ENCODE data around the gene UBB. TPM values are rescaled to one million over a fixed set of nuclear protein-coding genes. Genes with fewer than 3 reads are reported as not detected.

The UBB gene
- total and polyA plus RNA-seq, 2 donors from 2014 or later = 1,214 to 2,605 TPM

- FAIRE-seq (peak; percentile 8), DNase-seq (no peak)
- H3K9ac ChIP-seq (ENCODE audit: low read length in 3 of 3) = no peak overlapping the region
- no peak overlapping the region for H3K4me3 ChIP-seq (ENCODE audit: low read length in 3 of 3)
- no peaks in the 10 kb centered on the region for H3K36me3 ChIP-seq (ENCODE audit: control insufficient read depth in 2 of 3, insufficient read depth in 3 of 3, low read length in 3 of 3)
- no peaks in the 10 kb centered on the region for H3K4me1 ChIP-seq (ENCODE audit: control insufficient read depth in 2 of 3, insufficient read depth in 2 of 3, low read depth in 1 of 3, low read length in 3 of 3)
- no peaks in the 10 kb centered on the region for H3K27me3 ChIP-seq (ENCODE audit: control insufficient read depth, insufficient read depth, low read length)
- TF ChIP-seq CTCF (IDR thresholded peaks at IDR 0.05; ENCODE audit: borderline replicate concordance, extremely low read depth, insufficient read depth) = no peak
- no peak overlapping the region for H3K27ac ChIP-seq (ENCODE audit: low read depth in 2 of 2, low read length in 2 of 2)
- H3K9me3 ChIP-seq (ENCODE audit: control insufficient read depth in 2 of 3, insufficient read depth in 1 of 3, low read length in 3 of 3) = no peaks in the 10 kb centered on the region
- intact Hi-C loops (cut with DNase I) = no loop called here
Observed at GRCh38 chr17:16371742-16372141, 9.1 kb upstream of the UBB start.

- TF ChIP-seq CTCF (IDR thresholded peaks at IDR 0.05; ENCODE audit: borderline replicate concordance, extremely low read depth, insufficient read depth) = no peak
- Histone ChIP-seq H3K4me3 (ENCODE audit: low read length in 3 of 3) (no peak overlapping the region), H3K36me3 (ENCODE audit: control insufficient read depth in 2 of 3, insufficient read depth in 3 of 3, low read length in 3 of 3) (no peaks in the 10 kb centered on the region), H3K27ac (ENCODE audit: low read depth in 2 of 2, low read length in 2 of 2) (no peak overlapping the region), H3K9ac (ENCODE audit: low read length in 3 of 3) (no peak overlapping the region), H3K27me3 (ENCODE audit: control insufficient read depth, insufficient read depth, low read length) (no peaks in the 10 kb centered on the region), H3K4me1 (ENCODE audit: control insufficient read depth in 2 of 3, insufficient read depth in 2 of 3, low read depth in 1 of 3, low read length in 3 of 3) (no peaks in the 10 kb centered on the region), H3K9me3 (ENCODE audit: control insufficient read depth in 2 of 3, insufficient read depth in 1 of 3, low read length in 3 of 3) (no peaks in the 10 kb centered on the region)
- DNase-seq = peak in 1 of 5 donors; percentile 26
- intact Hi-C loops (cut with DNase I) = no loop called here
- FAIRE-seq = no peak
Observed at GRCh38 chr17:16374146-16374938, 6.5 kb upstream of the UBB start.

GRCh38 chr17:16377941-16378341 is 3.0 kb upstream of the UBB start:
- DNase-seq (no peak), FAIRE-seq (no peak)
- Histone ChIP-seq H3K27me3 (ENCODE audit: control insufficient read depth, insufficient read depth, low read length) (no peaks in the 10 kb centered on the region), H3K27ac (ENCODE audit: low read depth in 2 of 2, low read length in 2 of 2) (no peak overlapping the region), H3K4me3 (ENCODE audit: low read length in 3 of 3) (no peak overlapping the region), H3K36me3 (ENCODE audit: control insufficient read depth in 2 of 3, insufficient read depth in 3 of 3, low read length in 3 of 3) (peaks cover 0 to 6% (median 3%) of the 10 kb centered on the region in 3 donors), H3K9ac (ENCODE audit: low read length in 3 of 3) (no peak overlapping the region), H3K4me1 (ENCODE audit: control insufficient read depth in 2 of 3, insufficient read depth in 2 of 3, low read depth in 1 of 3, low read length in 3 of 3) (peaks cover 0 to 9% (median 4%) of the 10 kb centered on the region in 3 donors), H3K9me3 (ENCODE audit: control insufficient read depth in 2 of 3, insufficient read depth in 1 of 3, low read length in 3 of 3) (no peaks in the 10 kb centered on the region)
- intact Hi-C loops (cut with DNase I) = no loop called here
- no peak for TF ChIP-seq CTCF (IDR thresholded peaks at IDR 0.05; ENCODE audit: borderline replicate concordance, extremely low read depth, insufficient read depth)
